HG02943 (cell line): ENCODE data around the gene ACO2.
"Not testable (repeated sequence)": the region's sequence is repeated elsewhere in the genome, so short reads cannot be mapped to it uniquely, and the experiment has no call there.

Experiments
- ATAC-seq: cut with Tn5 transposase; IDR thresholded peaks from one replicate; pipeline ENCODE4 v1.9.1; 2021; ENCODE audit warnings: mild to moderate bottlenecking, low read depth, moderate library complexity; ENCODE audit not compliant: unreplicated experiment

Gene ACO2

DNA sequence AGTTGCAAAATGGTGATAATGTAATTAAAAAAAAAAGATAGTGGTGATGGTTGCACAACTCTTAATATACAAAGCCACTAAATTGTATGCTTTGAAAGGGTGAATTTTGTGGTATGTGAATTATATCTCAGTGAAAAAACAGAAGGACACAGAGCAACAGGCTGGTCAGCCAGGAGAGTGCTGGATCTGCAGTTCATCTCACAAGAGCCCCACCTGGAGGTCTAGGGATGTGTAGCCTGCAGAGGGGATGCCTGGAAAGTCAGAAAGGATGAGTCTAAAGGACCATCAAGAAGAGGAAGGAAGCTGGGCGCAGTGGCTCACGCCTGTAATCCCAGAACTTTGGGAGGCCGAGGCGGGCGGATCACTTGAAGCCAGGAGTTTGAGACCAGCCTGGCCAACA is 66.3 kb downstream of the ACO2 start:
- ATAC-seq, result no peak

DNA sequence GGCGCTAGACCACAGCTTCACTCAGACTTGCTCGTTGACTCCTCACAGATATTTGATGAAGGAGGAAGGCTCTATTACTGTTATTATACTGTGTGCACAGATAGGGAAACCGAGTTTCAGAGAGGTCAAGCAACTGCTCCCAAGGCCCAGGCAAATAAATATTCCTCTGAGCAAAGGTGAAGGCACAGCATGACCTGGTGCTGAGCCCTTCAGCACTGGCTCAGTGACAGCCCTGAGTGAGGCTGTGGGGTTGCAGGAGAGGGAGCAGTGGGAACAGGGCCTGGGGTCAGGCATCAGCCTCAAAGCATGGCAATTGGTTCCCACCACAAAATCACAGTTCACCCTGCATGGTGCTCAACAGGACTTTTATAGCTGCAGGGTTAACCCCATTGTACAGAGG is 68.3 kb downstream of the ACO2 start:
- no peak for ATAC-seq

DNA sequence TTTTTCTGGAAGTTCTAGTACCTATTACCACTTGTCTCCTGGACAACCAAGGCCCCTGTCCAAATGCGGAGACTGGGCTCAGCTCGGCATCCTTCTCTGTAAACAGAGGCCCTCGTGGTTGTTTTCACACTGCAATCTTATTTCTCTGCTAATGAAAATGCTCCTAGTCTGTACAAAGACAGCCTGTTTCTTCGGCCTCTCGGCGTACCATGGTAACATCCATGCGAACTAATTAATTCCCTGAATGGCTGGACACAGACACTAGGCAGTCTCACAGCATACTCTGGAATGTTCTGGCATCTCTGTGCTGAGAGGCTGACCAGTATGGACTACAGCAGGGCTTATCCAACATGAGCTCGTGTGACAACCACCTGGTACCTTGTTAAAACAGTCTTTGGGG is 69.7 kb downstream of the ACO2 start:
- ATAC-seq, result no peak

- no peak for ATAC-seq
Observed at GRCh38 chr22:41539146-41540005, 70.5 kb downstream of the ACO2 start.

GRCh38 chr22:41540006-41540315 is 71.0 kb downstream of the ACO2 start:
- ATAC-seq, result no peak

- ATAC-seq, result no peak
Observed at GRCh38 chr22:41540365-41540764, 71.4 kb downstream of the ACO2 start.

GRCh38 chr22:41541484-41541883 is 72.6 kb downstream of the ACO2 start:
- ATAC-seq, result no peak

- ATAC-seq, result no peak
Observed at GRCh38 chr22:41542224-41542623, 73.3 kb downstream of the ACO2 start.

DNA sequence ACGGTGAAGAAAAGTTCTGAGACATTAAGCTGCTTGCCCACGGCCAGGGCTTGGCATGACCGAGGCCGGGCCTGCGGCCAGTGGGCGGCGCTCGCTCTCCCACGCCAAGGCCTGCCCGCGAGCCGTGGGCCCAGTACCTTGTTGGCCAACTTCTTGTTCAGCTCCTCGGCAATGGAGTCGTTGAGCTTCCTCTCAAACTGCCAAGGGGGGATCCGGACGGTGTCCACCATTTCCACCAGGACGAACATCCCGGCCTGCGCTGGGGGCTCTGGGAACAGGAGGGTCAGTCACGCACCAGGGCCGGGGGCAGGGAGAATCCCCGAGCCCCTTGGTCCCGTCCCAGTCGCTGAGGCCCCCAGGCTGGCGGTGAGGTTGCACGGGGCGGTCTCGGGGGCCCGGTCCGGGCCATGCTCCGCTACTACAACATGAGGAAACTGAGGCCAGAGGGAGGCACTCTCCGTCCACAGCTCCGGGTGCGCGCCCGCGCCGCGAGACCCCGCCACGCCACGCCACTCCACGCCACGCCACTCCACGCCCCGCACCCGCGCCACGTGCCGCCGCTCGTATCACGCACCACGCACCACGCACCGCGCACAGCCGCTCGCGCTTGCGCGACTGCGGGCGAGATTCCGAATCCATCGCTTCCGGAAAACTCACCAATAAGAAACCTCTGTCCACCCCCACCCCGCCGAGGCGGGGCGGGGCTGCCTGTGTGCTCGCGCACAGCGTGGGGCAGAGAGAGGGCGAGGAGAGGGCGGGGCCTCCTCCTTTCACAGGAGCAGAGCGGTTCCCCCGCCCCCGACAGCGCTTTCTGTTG is 75.1 kb downstream of the ACO2 start, which contains the start of gene POLR3H:
Gene POLR3H, minus strand, starts transcription at position 617 of the 817 bp plus-strand sequence. Its CDS starts 369 bp downstream, at position 248.
- peak; percentile 74 for ATAC-seq

DNA sequence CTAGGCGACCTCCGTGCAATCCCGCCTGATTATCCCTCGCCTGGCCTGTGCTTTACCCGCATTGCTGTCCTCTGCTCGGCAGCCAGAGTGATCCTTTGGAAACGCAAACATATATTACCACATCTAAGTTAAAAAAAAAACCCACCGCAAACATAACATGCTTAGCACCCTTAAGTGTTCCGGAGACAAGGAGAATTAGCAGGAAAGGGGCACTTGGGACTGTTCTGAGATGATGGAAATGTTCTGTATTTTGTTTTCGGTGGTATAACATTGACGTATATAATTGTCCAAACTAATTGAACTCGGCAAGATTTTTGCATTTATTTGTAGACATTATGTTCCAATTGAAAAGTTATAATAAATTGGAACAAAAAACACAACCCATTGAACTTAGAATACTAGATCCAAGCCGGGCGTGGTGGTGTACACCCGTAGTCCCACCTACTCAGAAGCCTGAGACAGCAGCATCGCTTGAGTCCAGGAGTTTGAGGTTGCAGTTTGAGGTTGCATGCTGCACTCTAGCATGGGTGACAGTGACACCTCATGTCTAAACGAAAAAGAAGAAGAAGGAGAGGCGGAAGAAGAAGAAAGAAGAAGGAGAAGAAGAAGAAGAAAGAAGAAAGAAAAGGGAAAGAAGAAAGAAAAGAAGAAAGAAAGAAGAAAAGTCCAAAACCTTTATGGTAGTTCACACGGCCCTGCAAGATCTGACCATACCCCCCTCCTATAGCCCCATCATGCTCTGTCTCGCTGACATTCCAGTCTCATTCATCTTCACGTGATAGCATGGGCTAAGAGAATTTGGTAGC is 76.0 kb downstream of the ACO2 start:
- ATAC-seq, result no peak

- ATAC-seq, result no peak
Observed at GRCh38 chr22:41548830-41549211, 79.9 kb downstream of the ACO2 start.

DNA sequence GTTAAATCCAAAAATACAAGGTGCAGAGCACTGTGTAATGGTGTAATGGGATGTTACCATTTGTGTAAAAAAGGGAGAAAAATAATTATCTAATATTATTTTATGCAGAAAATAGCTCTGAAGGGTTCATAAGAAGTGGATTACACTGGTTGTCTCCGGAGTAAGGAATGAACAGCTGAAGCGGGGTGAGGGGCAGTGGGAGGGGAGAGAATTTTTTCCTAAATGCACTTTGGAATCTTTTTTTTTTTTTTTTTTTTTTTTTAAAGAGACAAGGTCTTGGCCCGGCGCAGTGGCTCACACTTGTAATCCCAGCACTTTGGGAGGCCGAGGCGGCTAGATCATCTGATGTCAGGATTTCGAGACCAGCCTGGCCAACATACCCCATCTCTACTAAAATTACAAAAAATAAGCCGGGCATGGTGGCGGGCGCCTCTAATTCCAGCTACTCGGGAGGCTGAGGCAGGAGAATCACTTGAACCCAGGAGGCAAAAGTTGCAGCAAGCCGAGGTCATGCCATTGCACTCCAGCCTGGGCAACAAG is 82.1 kb downstream of the ACO2 start:
- no peak for ATAC-seq

DNA sequence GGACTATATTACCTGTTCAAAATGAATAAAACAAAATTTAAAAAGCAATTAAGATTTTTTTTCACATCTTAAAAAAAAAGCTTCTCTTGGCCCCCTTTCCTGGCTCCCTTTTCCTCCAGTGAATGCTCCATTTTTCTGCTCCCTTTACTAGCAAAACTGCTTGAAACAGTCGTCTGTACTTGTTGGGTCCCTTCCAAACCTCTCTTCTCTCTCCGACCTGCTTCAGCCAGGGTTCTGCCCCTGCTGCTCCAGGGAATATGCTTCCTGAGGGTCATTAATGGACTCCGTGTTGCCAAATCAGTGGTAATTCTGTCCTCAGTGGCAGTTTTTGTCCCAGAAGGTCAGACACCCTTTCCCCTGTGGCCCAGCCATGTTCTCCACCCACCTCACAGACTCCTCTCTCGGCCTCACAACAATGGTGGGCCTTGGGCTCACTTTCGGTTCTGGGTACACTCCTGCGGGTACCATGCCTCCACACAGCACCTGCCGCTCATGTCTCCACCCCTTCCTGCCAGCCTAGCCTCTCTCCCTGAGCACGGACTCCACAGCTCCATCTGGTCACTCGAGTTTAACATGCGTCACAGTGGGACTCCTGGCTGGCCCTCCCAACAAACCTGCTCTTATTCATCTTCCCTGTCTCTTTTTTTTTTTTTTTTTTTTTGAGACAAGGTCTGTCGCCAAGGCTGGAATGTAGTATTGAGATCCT is 83.1 kb downstream of the ACO2 start:
- ATAC-seq, result no peak

- no peak for ATAC-seq
Observed at GRCh38 chr22:41555325-41555982, 86.5 kb downstream of the ACO2 start.

GRCh38 chr22:41556561-41556960 is 87.6 kb downstream of the ACO2 start:
- no peak for ATAC-seq

DNA sequence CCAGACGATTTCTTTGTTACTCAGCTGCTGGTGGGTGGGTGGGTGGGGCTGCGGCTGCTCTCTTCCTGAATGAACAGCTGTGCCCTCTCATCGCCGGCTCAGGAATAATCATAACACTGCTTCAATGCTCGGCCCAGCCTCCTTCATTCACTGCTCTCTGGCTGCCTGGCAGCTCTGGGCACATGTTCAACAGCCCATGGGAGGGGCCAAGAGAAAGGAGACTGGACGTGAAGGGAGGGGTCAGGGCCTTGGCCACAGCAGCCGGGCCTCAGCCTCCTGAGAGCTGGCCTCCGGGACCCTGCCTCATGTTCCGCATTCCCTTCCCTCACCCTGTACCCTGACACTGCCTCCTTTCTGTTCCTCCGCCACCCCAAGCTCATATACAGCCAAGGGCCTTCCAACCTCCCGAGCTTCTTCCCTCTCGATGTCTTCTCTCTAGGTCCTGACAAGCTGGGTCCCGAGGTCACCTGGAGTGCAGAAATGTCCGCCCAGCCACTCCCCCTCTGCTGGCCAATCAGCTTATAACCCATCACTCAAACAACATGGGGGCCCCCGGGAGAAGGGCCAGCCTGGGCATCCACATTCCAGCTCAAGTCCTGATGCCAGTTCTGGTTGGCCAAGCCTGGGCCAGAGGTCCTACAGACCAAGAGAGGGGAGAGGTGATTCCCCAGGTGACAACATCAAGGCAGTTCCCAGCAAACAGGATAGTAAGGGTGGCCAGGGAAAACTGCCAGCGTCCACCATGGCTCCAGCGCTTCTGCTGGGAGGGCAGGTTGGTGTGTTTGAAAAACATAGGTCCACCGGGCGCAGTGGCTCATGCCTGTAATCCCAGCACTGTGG is 88.7 kb downstream of the ACO2 start:
- ATAC-seq, result no peak

GRCh38 chr22:41558241-41558630 is 89.3 kb downstream of the ACO2 start:
- ATAC-seq, result not testable (repeated sequence)

- no peak for ATAC-seq
Observed at GRCh38 chr22:41560095-41560471, 91.2 kb downstream of the ACO2 start.

GRCh38 chr22:41561335-41561734 is 92.4 kb downstream of the ACO2 start:
- no peak for ATAC-seq
